ENCODE data around the gene FCRLA.
A peak's percentile ranks its signal among the peaks of the same experiment; 100 is the strongest.
"Not testable (repeated sequence)": the region's sequence is repeated elsewhere in the genome, so short reads cannot be mapped to it uniquely, and the experiment has no call there.

FCRLA gene, protein sequence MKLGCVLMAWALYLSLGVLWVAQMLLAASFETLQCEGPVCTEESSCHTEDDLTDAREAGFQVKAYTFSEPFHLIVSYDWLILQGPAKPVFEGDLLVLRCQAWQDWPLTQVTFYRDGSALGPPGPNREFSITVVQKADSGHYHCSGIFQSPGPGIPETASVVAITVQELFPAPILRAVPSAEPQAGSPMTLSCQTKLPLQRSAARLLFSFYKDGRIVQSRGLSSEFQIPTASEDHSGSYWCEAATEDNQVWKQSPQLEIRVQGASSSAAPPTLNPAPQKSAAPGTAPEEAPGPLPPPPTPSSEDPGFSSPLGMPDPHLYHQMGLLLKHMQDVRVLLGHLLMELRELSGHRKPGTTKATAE

DNA sequence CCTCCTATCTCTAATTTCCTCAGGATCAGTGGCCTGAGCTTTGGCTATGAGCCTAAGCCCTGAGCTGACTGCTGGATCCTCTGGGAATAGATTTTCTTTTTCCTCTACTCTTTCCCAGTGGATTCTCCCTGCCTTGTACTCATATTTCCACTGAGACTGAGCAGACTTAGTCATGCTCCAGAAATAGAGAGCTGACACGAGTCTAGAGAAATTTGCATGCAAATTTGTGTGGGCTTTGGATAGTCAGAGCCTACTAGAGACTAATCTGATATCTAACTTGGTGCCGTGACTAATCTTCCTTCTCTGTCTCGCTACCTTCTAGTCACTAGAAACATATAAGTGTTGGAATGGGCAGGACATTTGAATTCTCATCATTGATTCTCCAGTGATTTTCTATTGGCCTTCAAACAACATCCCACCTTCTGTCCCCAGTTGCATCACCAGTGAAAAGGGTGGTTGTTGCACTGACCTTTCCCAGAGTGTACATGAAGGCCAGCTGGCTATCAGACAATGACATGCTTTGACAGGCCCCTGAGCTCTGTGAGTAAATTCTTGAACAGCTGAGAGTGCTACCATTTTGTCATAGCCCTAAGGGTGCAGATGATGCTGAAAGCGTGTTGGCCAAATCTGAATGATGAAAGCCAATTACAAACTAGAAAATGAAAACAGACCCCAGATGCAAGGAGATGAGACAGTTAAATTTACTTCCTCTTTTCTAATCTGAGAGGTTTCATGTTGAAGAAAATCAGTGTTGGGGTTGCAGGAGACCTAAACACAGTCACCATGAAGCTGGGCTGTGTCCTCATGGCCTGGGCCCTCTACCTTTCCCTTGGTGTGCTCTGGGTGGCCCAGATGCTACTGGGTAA lies at the start of gene FCRLA:
TSS of gene FCRLA (plus strand) at position 748 of the 866 bp plus-strand sequence. CDS start at position 784, 36 bp downstream.
- peak; percentile 33 for DNase-seq (ENCODE audit: low spot score)

DNA sequence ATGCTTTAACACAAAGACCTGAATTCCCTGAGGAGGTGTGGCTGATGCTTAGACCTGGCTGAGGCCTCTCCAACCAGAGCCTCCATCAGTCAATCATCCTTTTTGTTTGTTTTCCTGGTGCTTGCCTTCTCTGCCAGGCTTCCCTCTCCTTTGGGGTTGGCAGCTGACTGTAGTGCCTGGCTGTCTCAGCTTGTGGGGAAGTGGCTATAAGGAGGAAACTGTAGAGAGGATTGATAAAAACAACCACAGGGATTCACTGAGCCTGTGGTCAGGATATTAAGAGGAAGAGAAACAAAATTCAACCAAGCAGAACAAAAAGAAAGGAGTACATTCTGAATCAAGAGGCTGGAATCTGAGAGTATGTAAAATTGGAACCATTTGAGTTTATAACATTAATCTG lies 48.5 kb upstream of the FCRLA start:
- DNase-seq (ENCODE audit: low spot score), result not testable (repeated sequence)

DNA sequence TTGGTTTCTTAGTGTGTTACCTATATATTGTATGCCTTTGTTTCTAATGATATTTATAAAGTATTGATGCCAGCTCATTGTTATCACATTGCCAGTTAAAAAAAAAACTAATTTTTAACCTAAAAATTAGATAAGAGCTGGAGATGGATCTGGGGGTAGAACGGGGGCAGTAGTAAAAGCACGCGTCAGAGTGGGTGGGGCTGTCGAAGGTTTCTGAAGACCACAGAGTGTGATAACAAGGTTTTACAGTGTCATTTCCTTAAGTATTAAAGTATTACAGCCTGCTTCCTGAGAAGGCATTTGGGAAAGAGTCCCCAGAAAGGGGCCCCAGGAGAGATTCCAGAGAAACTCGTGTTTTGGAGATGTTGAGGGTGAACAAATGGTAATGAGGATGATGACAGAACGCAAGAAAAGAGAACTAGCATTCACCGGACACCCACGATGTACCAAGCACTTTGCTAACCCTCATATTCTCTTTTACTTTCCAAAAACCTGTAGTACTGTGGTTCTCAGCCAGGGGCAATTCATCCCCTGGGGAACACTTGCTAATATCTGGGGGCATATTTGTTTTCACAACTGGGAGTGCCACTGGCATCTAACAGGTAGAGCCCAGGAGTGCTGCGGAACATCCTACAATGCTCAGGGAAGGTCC lies 45.2 kb upstream of the FCRLA start:
- not testable (repeated sequence) for DNase-seq (ENCODE audit: low spot score)

- DNase-seq (ENCODE audit: low spot score), result not testable (repeated sequence)
Observed at GRCh38 chr1:161662684-161663339, 44.2 kb upstream of the FCRLA start, which contains the start of gene FCGR2B. TSS of gene FCGR2B (plus strand) at chr1:161663143. CDS start at chr1:161663242, 99 bp downstream.

GRCh38 chr1:161663569-161663968 lies 43.5 kb upstream of the FCRLA start:
- not testable (repeated sequence) for DNase-seq (ENCODE audit: low spot score)

DNA sequence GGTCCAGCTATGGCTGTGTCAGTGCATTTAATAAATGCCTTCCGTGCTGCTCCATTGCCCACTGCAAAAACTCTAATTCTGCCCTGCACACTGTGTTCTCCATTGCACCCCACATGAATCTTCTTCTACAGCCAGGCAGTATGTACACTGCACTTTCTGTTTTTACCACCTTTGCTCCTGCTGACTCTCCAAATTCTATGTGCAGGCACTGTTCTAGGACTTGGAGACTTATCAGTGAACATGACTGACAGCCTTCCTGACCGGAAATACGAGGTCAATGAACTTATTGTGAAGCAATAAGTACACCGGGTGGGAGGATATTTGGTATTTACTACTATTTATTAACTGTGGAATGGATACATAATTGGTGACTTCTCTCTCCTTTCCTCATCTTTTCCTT lies 42.3 kb upstream of the FCRLA start:
- DNase-seq (ENCODE audit: low spot score), result not testable (repeated sequence)

DNA sequence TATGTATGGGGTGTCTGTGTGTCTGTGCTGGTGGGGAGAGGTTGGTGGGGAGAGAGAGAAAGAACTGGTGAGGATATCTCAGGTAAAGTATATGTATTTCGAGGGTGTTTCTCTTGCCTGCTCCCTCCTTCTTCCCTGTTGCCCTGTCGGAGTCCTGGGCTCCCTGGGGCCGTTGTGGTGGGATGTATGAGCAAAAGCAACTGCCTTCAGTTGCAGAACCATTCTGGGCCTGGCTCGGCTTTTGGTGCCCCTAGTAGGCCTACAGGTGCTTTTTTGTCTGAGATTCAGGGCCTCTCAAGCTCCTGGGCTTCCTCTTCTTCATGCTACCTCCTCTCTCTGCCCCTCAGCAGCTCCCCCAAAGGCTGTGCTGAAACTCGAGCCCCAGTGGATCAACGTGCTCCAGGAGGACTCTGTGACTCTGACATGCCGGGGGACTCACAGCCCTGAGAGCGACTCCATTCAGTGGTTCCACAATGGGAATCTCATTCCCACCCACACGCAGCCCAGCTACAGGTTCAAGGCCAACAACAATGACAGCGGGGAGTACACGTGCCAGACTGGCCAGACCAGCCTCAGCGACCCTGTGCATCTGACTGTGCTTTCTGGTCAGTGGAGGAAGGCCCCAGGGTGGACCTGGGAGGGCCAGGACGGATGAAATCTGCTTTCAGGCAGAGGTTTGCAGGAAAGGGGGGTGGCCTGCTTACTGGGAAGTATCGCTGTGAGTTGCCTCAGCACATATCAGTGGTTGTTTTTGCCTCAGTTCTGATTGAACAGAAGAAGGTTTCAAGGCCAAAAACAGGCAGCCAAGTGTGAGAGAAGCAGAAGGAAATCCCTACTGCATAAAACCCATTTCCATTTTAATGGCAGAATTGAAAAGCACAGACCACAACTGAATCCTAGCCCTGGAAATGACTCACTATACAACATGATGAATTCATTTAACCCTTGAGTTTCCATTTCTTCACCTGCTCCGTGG lies 35.7 kb upstream of the FCRLA start:
- not testable (repeated sequence) for DNase-seq (ENCODE audit: low spot score)

DNA sequence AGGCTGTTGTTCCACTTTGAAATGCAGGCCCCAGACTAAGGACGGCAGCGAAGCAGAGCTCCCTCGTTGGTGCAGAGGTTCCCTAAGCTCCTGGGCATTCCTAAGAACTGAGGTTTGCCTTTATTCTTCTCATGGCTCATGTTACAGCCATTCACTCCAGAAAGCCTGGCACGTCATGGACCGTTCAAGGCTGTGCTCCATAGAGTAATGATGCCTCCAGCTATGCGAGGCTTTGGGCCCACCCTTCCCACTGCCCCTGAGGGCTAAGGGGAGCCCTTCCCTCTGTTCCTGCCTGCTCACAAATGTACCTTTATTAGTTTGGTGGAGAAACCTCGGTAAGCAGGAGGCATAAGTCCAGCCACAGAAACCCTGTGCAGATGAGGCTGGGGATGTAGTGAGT lies 33.6 kb upstream of the FCRLA start:
- DNase-seq (ENCODE audit: low spot score), result not testable (repeated sequence)

- not testable (repeated sequence) for DNase-seq (ENCODE audit: low spot score)
Observed at GRCh38 chr1:161674447-161674846, 32.6 kb upstream of the FCRLA start.

DNA sequence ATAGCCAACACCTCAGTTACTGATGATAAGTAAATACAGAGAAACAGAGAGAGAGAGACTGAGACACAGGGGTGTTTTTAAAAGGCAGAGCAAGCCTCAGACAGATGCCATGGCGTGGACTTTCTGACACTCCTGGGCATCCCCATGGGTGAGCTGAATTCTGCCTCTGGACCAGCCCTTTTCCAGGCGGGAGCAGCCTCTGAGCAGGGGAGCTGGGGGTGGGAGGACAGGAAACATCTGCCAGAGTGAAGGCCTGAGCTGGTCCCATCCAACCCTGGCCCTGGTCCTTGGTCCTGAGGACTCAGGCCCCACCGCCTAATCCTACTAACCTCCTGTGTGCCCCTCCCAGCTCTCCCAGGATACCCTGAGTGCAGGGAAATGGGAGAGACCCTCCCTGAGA lies 32.1 kb upstream of the FCRLA start:
- not testable (repeated sequence) for DNase-seq (ENCODE audit: low spot score)

DNA sequence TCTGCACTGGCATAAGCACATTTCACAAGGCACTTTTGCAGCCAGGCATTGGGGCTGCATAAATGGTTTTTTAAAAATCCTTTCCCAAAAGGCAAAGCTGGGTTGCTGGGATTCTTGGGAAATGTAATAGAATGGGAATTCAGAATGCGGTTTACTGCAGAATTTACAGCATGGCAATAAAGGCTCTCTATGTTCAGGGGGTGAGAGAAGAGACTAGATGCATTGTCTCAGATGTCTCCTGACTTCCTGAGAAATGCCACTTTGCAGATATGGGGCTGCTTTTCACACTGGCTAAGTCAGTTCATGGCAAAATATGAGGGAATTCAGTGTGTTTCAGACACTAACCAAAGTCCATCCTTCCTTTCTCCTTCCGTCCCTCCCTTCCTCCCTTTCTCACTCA lies 30.6 kb upstream of the FCRLA start:
- peak; percentile 85 for DNase-seq (ENCODE audit: low spot score)

- peak; percentile 24 for DNase-seq (ENCODE audit: low spot score)
Observed at GRCh38 chr1:161676958-161677689, 29.9 kb upstream of the FCRLA start.

- DNase-seq (ENCODE audit: low spot score), result no peak
Observed at GRCh38 chr1:161678500-161678899, 28.5 kb upstream of the FCRLA start.

DNA sequence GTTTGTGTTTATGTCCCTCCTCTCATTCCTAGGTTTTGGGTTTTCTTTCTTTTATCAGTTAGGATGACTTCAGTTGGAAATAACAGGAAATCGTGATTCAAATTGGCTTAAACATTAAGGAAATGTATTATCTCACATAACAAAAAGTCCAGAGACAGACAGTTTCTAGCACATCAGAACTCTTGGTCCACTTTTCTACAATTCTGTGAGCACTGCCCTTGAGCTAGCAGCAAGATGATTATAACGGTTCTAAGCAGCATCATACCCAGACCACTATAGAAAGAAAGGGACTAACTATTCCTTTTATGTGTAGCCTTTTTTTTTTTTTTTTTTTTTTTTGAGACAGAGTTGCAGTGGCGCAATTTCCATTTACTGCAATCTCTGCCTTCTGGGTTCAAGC lies 25.1 kb upstream of the FCRLA start:
- no peak for DNase-seq (ENCODE audit: low spot score)

DNA sequence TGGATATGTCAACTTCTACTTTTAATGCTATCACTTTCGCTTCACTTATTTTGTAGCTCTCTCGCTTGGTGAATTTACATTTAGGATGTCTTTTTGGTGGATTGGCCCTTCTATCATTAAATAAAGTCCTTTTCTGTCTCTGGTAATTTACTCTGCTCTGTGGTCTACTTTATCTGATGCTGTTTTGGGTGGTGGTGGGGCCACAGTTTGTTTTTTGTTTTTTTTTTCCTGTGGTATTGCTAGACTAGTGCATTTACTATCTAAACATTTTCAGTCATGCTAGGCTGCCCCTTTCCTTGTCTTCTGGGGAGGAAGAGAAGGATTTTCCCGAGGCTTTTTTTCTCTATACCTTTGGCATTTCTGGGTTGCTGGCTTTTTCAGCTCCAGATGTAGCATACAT lies 18.1 kb upstream of the FCRLA start:
- DNase-seq (ENCODE audit: low spot score), result no peak

DNA sequence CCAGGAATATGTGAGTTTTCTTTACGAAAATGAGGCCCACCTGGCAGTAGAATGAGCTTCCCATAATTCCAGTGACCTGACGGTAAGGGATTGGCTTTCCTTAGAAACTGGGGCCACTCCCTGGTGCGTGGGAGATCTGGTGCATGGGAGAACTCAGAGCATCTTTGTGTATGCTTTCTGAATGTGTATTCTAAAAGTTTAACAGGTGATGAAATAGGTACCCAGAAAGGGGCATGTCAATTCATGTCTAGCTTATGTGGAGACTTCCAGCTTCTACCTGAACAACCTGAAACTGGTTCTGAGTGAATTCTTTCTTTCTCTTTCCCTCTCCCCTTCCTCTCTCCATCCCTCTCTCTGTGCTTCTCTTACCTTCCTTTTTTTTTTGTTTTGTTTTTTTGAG lies 15.2 kb upstream of the FCRLA start:
- no peak for DNase-seq (ENCODE audit: low spot score)

- not testable (repeated sequence) for DNase-seq (ENCODE audit: low spot score)
Observed at GRCh38 chr1:161693020-161693712, 13.9 kb upstream of the FCRLA start.

DNA sequence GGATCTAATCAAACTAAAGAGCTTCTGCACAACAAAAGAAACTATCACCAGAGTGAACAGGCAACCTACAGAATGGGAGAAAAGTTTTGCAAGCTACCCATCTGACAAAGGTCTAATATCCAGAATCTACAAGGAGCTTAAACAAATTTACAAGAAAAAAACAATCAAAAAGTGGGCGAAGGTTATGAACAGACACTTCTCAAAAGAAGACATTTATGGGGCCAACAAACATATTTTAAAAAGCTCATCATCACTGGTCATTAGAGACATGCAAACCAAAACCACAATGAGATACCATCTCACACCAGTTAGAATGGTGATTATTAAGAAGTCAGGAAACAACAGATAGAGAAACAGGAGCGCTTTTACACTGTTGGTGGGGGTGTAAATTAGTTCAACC lies 8.7 kb upstream of the FCRLA start:
- not testable (repeated sequence) for DNase-seq (ENCODE audit: low spot score)

GRCh38 chr1:161702250-161702649 lies 4.8 kb upstream of the FCRLA start:
- DNase-seq (ENCODE audit: low spot score), result no peak
